WTC11 (cell line): Measurements from ENCODE around the gene GLYATL3.

Experiments used
- CTCF ChIP-seq: fragments of 200-600 bp; IDR thresholded peaks from 2 replicates; pipeline ENCODE4 v1.8.0; 2022; ENCODE audit warnings: antibody characterized with exemption
- MAX ChIP-seq: sonication (generic); formaldehyde crosslinking; IDR thresholded peaks from 2 replicates; pipeline ENCODE4 v1.8.0; 2022; ENCODE audit warnings: mild to moderate bottlenecking, missing genetic modification reagents

GRCh38 chr6:49514571-49515484, 15.1 kb downstream of the GLYATL3 start:
- no peak for TF ChIP-seq CTCF
- TF ChIP-seq MAX = no peak
